ENCODE results near the gene IL4I1. TPM values are rescaled to one million over a fixed set of nuclear protein-coding genes. Genes with fewer than 3 reads are reported as not detected.
A peak's percentile ranks its signal among the peaks of the same experiment; 100 is the strongest.

IL4I1 gene
- total and polyA plus RNA-seq, 9 donors, result 0.53 to 1.2 (median 1.0) TPM

- Histone ChIP-seq H3K4me1 (ENCODE audit: control insufficient read depth, insufficient read depth, low read length) (peaks cover 16% of the 10 kb centered on the region), H3K27ac (ENCODE audit: low read length) (no peak overlapping the region), H3K9me3 (replicated peaks; ENCODE audit: control insufficient read depth, low read depth, low read length) (no peaks in the 10 kb centered on the region), H3K27me3 (ENCODE audit: control insufficient read depth, insufficient read depth, low read length) (peaks cover 18% of the 10 kb centered on the region), H3K36me3 (ENCODE audit: control insufficient read depth, insufficient read depth, low read length) (no peaks in the 10 kb centered on the region), H3K4me3 (ENCODE audit: low read length) (no peak overlapping the region)
- DNase-seq, result no peak
- 85% methylated on average over 9 of the region's 17 CpGs for WGBS (ENCODE audit: insufficient coverage)
Measured at GRCh38 chr19:49894879-49895565, 1.7 kb downstream of the IL4I1 start.

GRCh38 chr19:49894011-49894664 lies 2.5 kb downstream of the IL4I1 start:
- no peak for DNase-seq
- H3K27ac ChIP-seq (ENCODE audit: low read length), result no peak overlapping the region
- 90% methylated on average over 8 of the region's 18 CpGs for whole genome bisulfite sequencing (ENCODE audit: insufficient coverage)
- no peaks in the 10 kb centered on the region for H3K9me3 ChIP-seq (replicated peaks; ENCODE audit: control insufficient read depth, low read depth, low read length)
- no peaks in the 10 kb centered on the region for H3K36me3 ChIP-seq (ENCODE audit: control insufficient read depth, insufficient read depth, low read length)
- no peak overlapping the region for H3K4me3 ChIP-seq (ENCODE audit: low read length)
- H3K27me3 ChIP-seq (ENCODE audit: control insufficient read depth, insufficient read depth, low read length), result peaks cover 24% of the 10 kb centered on the region
- H3K4me1 ChIP-seq (ENCODE audit: control insufficient read depth, insufficient read depth, low read length), result peaks cover 21% of the 10 kb centered on the region

- no CpG with 5 or more reads among the region's 1 CpG for WGBS (ENCODE audit: insufficient coverage)
- H3K9me3 ChIP-seq (replicated peaks; ENCODE audit: control insufficient read depth, low read depth, low read length), result no peaks in the 10 kb centered on the region
- peaks cover 24% of the 10 kb centered on the region for H3K27me3 ChIP-seq (ENCODE audit: control insufficient read depth, insufficient read depth, low read length)
- no peak overlapping the region for H3K27ac ChIP-seq (ENCODE audit: low read length)
- H3K36me3 ChIP-seq (ENCODE audit: control insufficient read depth, insufficient read depth, low read length), result peaks cover 5% of the 10 kb centered on the region
- no peak for DNase-seq
- no peak overlapping the region for H3K4me3 ChIP-seq (ENCODE audit: low read length)
- H3K4me1 ChIP-seq (ENCODE audit: control insufficient read depth, insufficient read depth, low read length), result peaks cover 22% of the 10 kb centered on the region
Measured at GRCh38 chr19:49892716-49893115, 4.0 kb downstream of the IL4I1 start.

- H3K9me3 ChIP-seq (replicated peaks; ENCODE audit: control insufficient read depth, low read depth, low read length), result no peaks in the 10 kb centered on the region
- WGBS (ENCODE audit: insufficient coverage), result 73% methylated on average over 17 of the region's 17 CpGs
- H3K36me3 ChIP-seq (ENCODE audit: control insufficient read depth, insufficient read depth, low read length), result peaks cover 8% of the 10 kb centered on the region
- H3K27me3 ChIP-seq (ENCODE audit: control insufficient read depth, insufficient read depth, low read length), result peaks cover 20% of the 10 kb centered on the region
- no peak overlapping the region for H3K4me3 ChIP-seq (ENCODE audit: low read length)
- H3K4me1 ChIP-seq (ENCODE audit: control insufficient read depth, insufficient read depth, low read length), result peaks cover 20% of the 10 kb centered on the region
- no peak for DNase-seq
- no peak overlapping the region for H3K27ac ChIP-seq (ENCODE audit: low read length)
Measured at GRCh38 chr19:49891393-49891792, 5.3 kb downstream of the IL4I1 start.

- 6% methylated on average over 54 of the region's 69 CpGs for WGBS (ENCODE audit: insufficient coverage)
- Histone ChIP-seq H3K36me3 (ENCODE audit: control insufficient read depth, insufficient read depth, low read length) (peaks cover 8% of the 10 kb centered on the region), H3K4me1 (ENCODE audit: control insufficient read depth, insufficient read depth, low read length) (peaks cover 20% of the 10 kb centered on the region), H3K27ac (ENCODE audit: low read length) (no peak overlapping the region), H3K27me3 (ENCODE audit: control insufficient read depth, insufficient read depth, low read length) (peaks cover 20% of the 10 kb centered on the region), H3K9me3 (replicated peaks; ENCODE audit: control insufficient read depth, low read depth, low read length) (no peaks in the 10 kb centered on the region), H3K4me3 (ENCODE audit: low read length) (peak overlapping the region; percentile 21)
- DNase-seq, result no peak
Measured at GRCh38 chr19:49890349-49891311, 6.1 kb downstream of the IL4I1 start.

- DNase-seq, result peak; percentile 82
- H3K4me1 ChIP-seq (ENCODE audit: control insufficient read depth, insufficient read depth, low read length), result peaks cover 20% of the 10 kb centered on the region
- WGBS (ENCODE audit: insufficient coverage), result 15% methylated on average over 70 of the region's 71 CpGs
- H3K27me3 ChIP-seq (ENCODE audit: control insufficient read depth, insufficient read depth, low read length), result peaks cover 20% of the 10 kb centered on the region
- no peaks in the 10 kb centered on the region for H3K9me3 ChIP-seq (replicated peaks; ENCODE audit: control insufficient read depth, low read depth, low read length)
- peak overlapping the region; percentile 21 for H3K4me3 ChIP-seq (ENCODE audit: low read length)
- H3K27ac ChIP-seq (ENCODE audit: low read length), result no peak overlapping the region
- peaks cover 11% of the 10 kb centered on the region for H3K36me3 ChIP-seq (ENCODE audit: control insufficient read depth, insufficient read depth, low read length)
Measured at GRCh38 chr19:49889687-49890348, 6.9 kb downstream of the IL4I1 start.

- H3K9me3 ChIP-seq (replicated peaks; ENCODE audit: control insufficient read depth, low read depth, low read length), result no peaks in the 10 kb centered on the region
- H3K4me1 ChIP-seq (ENCODE audit: control insufficient read depth, insufficient read depth, low read length), result peaks cover 20% of the 10 kb centered on the region
- peaks cover 20% of the 10 kb centered on the region for H3K27me3 ChIP-seq (ENCODE audit: control insufficient read depth, insufficient read depth, low read length)
- peaks cover 18% of the 10 kb centered on the region for H3K36me3 ChIP-seq (ENCODE audit: control insufficient read depth, insufficient read depth, low read length)
- no peak overlapping the region for H3K27ac ChIP-seq (ENCODE audit: low read length)
- no peak for DNase-seq
- H3K4me3 ChIP-seq (ENCODE audit: low read length), result no peak overlapping the region
- WGBS (ENCODE audit: insufficient coverage), result 75% methylated on average over 10 of the region's 23 CpGs
Measured at GRCh38 chr19:49889038-49889686, 7.5 kb downstream of the IL4I1 start.

- no peak for DNase-seq
- H3K4me1 ChIP-seq (ENCODE audit: control insufficient read depth, insufficient read depth, low read length), result peaks cover 20% of the 10 kb centered on the region
- H3K9me3 ChIP-seq (replicated peaks; ENCODE audit: control insufficient read depth, low read depth, low read length), result no peaks in the 10 kb centered on the region
- peaks cover 24% of the 10 kb centered on the region for H3K36me3 ChIP-seq (ENCODE audit: control insufficient read depth, insufficient read depth, low read length)
- 82% methylated on average over 10 of the region's 18 CpGs for WGBS (ENCODE audit: insufficient coverage)
- H3K4me3 ChIP-seq (ENCODE audit: low read length), result no peak overlapping the region
- no peak overlapping the region for H3K27ac ChIP-seq (ENCODE audit: low read length)
- H3K27me3 ChIP-seq (ENCODE audit: control insufficient read depth, insufficient read depth, low read length), result peaks cover 18% of the 10 kb centered on the region
Measured at GRCh38 chr19:49888510-49888824, 8.2 kb downstream of the IL4I1 start.

GRCh38 chr19:49887665-49888509 lies 8.8 kb downstream of the IL4I1 start:
- H3K27me3 ChIP-seq (ENCODE audit: control insufficient read depth, insufficient read depth, low read length), result peaks cover 13% of the 10 kb centered on the region
- H3K4me3 ChIP-seq (ENCODE audit: low read length), result no peak overlapping the region
- 62% methylated on average over 39 of the region's 54 CpGs for WGBS (ENCODE audit: insufficient coverage)
- H3K27ac ChIP-seq (ENCODE audit: low read length), result no peak overlapping the region
- peaks cover 30% of the 10 kb centered on the region for H3K36me3 ChIP-seq (ENCODE audit: control insufficient read depth, insufficient read depth, low read length)
- H3K4me1 ChIP-seq (ENCODE audit: control insufficient read depth, insufficient read depth, low read length), result peaks cover 20% of the 10 kb centered on the region
- H3K9me3 ChIP-seq (replicated peaks; ENCODE audit: control insufficient read depth, low read depth, low read length), result no peaks in the 10 kb centered on the region
- no peak for DNase-seq

Data from muscle of leg (tissue), 11 donors.